K562 (cell line): ENCODE measurements around the gene CDH8. TPM values are rescaled to one million over a fixed set of nuclear protein-coding genes. Genes with fewer than 3 reads are reported as not detected.

Experiments used
- ATAC-seq: fragments of 200-7000 bp; cut with Tn5 transposase; 3 replicates; pipeline ENCODE4 v1.9.1; 2020; ENCODE audit warnings: moderate library complexity
- BruUV-seq: library from RNA; stranded (reverse); fragments of 400-500 nt; replicated peaks from 2 replicates; lab custom pipeline; 2021; lab: Mats Ljungman, UMichigan
- CTCF ChIA-PET: fragments of 300-600 bp; formaldehyde crosslinking; extraction: SDS; loops from one replicate; lab custom pipeline; 2021; ENCODE audit warnings: low intra/inter-chr PET ratio; lab: Yijun Ruan, JAX
- POLR2A ChIA-PET: fragments of 300-600, 350-650 bp; sonication (Branson Sonifier 250); formaldehyde crosslinking; extraction: SDS; loops from one replicate; lab custom pipeline; 2021; ENCODE audit warnings: antibody characterized with exemption, inconsistent platforms; lab: Yijun Ruan, JAX
- DNase-seq, 4 experiments: peaks; one replicate each; pipeline versions ENCODE4 v3.0.0 to v3.0.0-alpha.2; 2011 to 2018; ENCODE audit warnings: low spot score in 3 of 4, mixed read lengths in 3 of 4; ENCODE audit errors: extremely low read depth in 1 of 4
- FAIRE-seq: peaks from 2 replicates; lab custom pipeline; 2011; peaks lifted over from hg19 to GRCh38; lab: Jason Lieb, UNC
- H2AFZ ChIP-seq: 2 replicates; pipeline ENCODE4 v1.6.0; 2011; ENCODE audit warnings: low read depth, low read length, control low read depth, inconsistent platforms
- H3K27ac ChIP-seq: fragments of 200-600 bp; 3 replicates; pipeline ENCODE4 v1.8.0; 2011; ENCODE audit warnings: low read depth, mild to moderate bottlenecking, control low read depth, inconsistent platforms, low read length, moderate library complexity, mixed read lengths; ENCODE audit errors: extremely low read depth
- H3K27me3 ChIP-seq, 2 experiments: fragments of 300-600 bp in 1 of 2; 2 replicates in 1 of 2; 3 replicates in 1 of 2; pipeline versions ENCODE4 v1.6.0 to v1.8.0; 2011; ENCODE audit warnings: inconsistent platforms in 2 of 2, low read length in 2 of 2, mild to moderate bottlenecking in 1 of 2, mixed read lengths in 1 of 2, moderate library complexity in 1 of 2; ENCODE audit not compliant: control insufficient read depth in 2 of 2, insufficient read depth in 2 of 2
- H3K36me3 ChIP-seq: fragments of 300-600 bp; 3 replicates; pipeline ENCODE4 v1.8.0; 2011; ENCODE audit warnings: mild to moderate bottlenecking, low read length, inconsistent platforms; ENCODE audit not compliant: control insufficient read depth, insufficient read depth
- H3K4me1 ChIP-seq, 2 experiments: fragments of 200-600 bp in 1 of 2; replicated peaks in 1 of 2; 2 replicates in 1 of 2; 3 replicates in 1 of 2; pipeline versions ENCODE4 v1.5.1 to v1.8.0; 2011; ENCODE audit warnings: inconsistent platforms in 2 of 2, low read length in 2 of 2, mild to moderate bottlenecking in 1 of 2, mixed read lengths in 1 of 2, moderate library complexity in 1 of 2; ENCODE audit not compliant: control insufficient read depth in 2 of 2, insufficient read depth in 2 of 2
- H3K4me2 ChIP-seq: 2 replicates; pipeline ENCODE4 v1.6.1; 2011; ENCODE audit warnings: low read length, control low read depth, inconsistent platforms, mixed read lengths; ENCODE audit not compliant: insufficient read depth
- H3K4me3 ChIP-seq: fragments of 200-600 bp; sonication (generic), shearing (Covaris generic); 2 replicates; pipeline ENCODE4 v1.5.1; 2016; ENCODE audit warnings: control low read depth, inconsistent platforms
- H3K79me2 ChIP-seq: fragments of 200-600 bp; 3 replicates; pipeline ENCODE4 v1.8.0; 2011; ENCODE audit warnings: low read length, inconsistent platforms; ENCODE audit not compliant: control insufficient read depth, insufficient read depth
- H3K9ac ChIP-seq, 2 experiments: 2 replicates each; pipeline versions ENCODE4 v1.6.0 to v1.6.1; 2011; ENCODE audit warnings: low read depth in 2 of 2, low read length in 2 of 2, control low read depth in 1 of 2, inconsistent platforms in 1 of 2, mild to moderate bottlenecking in 1 of 2, mixed read lengths in 1 of 2; ENCODE audit not compliant: insufficient read depth in 1 of 2
- H3K9me1 ChIP-seq: one replicate; pipeline ENCODE4 v1.6.0; 2011; ENCODE audit warnings: inconsistent platforms, mild to moderate bottlenecking, low read length, moderate library complexity; ENCODE audit not compliant: control insufficient read depth, insufficient read depth
- H3K9me3 ChIP-seq: replicated peaks from 2 replicates; pipeline ENCODE4 v1.5.1; 2011; ENCODE audit warnings: low read depth, low read length, inconsistent platforms; ENCODE audit not compliant: control insufficient read depth, insufficient read depth
- H4K20me1 ChIP-seq: replicated peaks from 2 replicates; pipeline ENCODE4 v1.6.1; 2011; ENCODE audit warnings: low read length, inconsistent platforms, mixed read lengths; ENCODE audit not compliant: control insufficient read depth, insufficient read depth
- IRF2 ChIP-seq: sonication (generic); formaldehyde crosslinking; IDR thresholded peaks from 2 replicates; pipeline ENCODE4 v1.8.1; 2022; ENCODE audit warnings: mild to moderate bottlenecking, missing genetic modification reagents
- ZNF175 ChIP-seq: fragments of 200-800 bp; sonication (Bioruptor generic); IDR thresholded peaks from 2 replicates; pipeline ENCODE4 v1.6.1; 2016; ENCODE audit warnings: low read depth, mild to moderate bottlenecking, missing genetic modification characterization, missing compliant biosample characterization
- WGBS: fragments of 100-300 bp; shearing (Covaris generic); methylation state at CpG from one replicate; pipeline ENCODE4 v1.1.6; 2016; ENCODE audit warnings: low coverage, mixed read lengths; ENCODE audit not compliant: insufficient coverage; ENCODE audit errors: missing lambda C conversion rate; 5-methylcytosine and 5-hydroxymethylcytosine counted together
- in situ Hi-C: fragments of 300-500 bp; cut with MboI; formaldehyde crosslinking; loops from 4 replicates; pipeline ENCODE4 v1.15.0; 2018; ENCODE audit warnings: inconsistent platforms, mixed read lengths
- intact Hi-C: fragments of 100-400 bp; cut with micrococcal nuclease; formaldehyde crosslinking; loops from 2 replicates; pipeline ENCODE4 v1.14.2; 2022
- polyA plus RNA-seq, 8 experiments: library from polyadenylated mRNA; depleted of rRNA in 4 of 8; stranded (reverse) in 5 of 8; unstranded in 3 of 8; fragments of >200 nt; fragmentation: Nextera tagmentation in 2 of 8; fragmentation: Illumina TruSeq in 1 of 8; extraction: Ambion mirVana in 2 of 8; extraction: Trizol in 1 of 8; gene quantifications; 2 replicates each; pipeline versions ENCODE4 v1.2.1 to v1.2.3, GENCODE V29; 2011 to 2014; ENCODE audit warnings: inconsistent platforms in 1 of 8, missing spikeins in 1 of 8
- total RNA-seq, 7 experiments: library from RNA; depleted of rRNA in 6 of 7; stranded (reverse); fragments of >200 nt in 6 of 7; fragmentation: Illumina TruSeq in 2 of 7; extraction: Trizol in 2 of 7; gene quantifications; 2 replicates each; pipeline versions ENCODE4 v1.2.1 to v1.2.3, GENCODE V29; 2011 to 2021; ENCODE audit warnings: low replicate concordance in 1 of 7
- TF ChIP-seq, protein P1 (sequence below): fragments of 250-450 bp; sonication (Bioruptor Pico); IDR thresholded peaks from 2 replicates; pipeline ENCODE4 v1.8.0; 2022; ENCODE audit warnings: inconsistent platforms, mild to moderate bottlenecking, moderate library complexity, borderline replicate concordance
- TF ChIP-seq, protein P2 (sequence below), 3 experiments: fragments of 200-800 bp in 1 of 3; fragments of 250-450 bp in 1 of 3; fragments of 450-650 bp in 1 of 3; sonication (Bioruptor Pico) in 1 of 3; sonication (Bioruptor generic) in 1 of 3; formaldehyde crosslinking in 1 of 3; IDR thresholded peaks; 2 replicates each; pipeline versions ENCODE4 v1.6.1 to v1.8.0; 2016 to 2022; ENCODE audit warnings: mild to moderate bottlenecking in 2 of 3, missing genetic modification characterization in 2 of 3, missing compliant biosample characterization in 1 of 3, moderate library complexity in 1 of 3
- TF ChIP-seq, protein P3 (sequence below): fragments of 450-650 bp; IDR thresholded peaks from 2 replicates; pipeline ENCODE4 v1.6.1; 2016; ENCODE audit warnings: mild to moderate bottlenecking, moderate library complexity

Gene CDH8
- total and polyA plus RNA-seq, 9 of the 15 experiments (the other 6 are each of a cell fraction or from before 2014, with no cell fraction given): 0.22 to 1.4 (median 0.42) TPM; not detected in 4

DNA sequence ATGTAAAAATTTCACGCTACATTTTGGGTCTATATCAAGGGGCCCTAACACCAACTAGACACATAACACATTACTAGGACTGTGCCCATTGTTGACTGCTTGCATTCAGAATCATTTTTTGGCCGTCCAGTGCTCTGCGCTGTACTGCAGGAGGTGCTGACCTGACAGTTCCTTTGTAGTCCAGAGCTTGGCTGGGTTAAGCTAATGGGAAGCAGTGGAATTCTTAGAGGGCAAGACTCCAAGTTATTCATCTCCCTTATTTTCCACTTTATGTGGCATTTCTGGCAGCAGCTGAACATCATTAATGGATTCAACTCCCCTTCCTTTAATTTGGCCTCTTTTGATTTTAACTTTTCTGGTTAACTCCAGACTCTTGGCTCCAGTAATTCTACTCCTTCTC, 351.7 kb downstream of the CDH8 start:
- no peaks in the 10 kb centered on the region for H3K36me3 ChIP-seq
- TF ChIP-seq, protein P1, sequence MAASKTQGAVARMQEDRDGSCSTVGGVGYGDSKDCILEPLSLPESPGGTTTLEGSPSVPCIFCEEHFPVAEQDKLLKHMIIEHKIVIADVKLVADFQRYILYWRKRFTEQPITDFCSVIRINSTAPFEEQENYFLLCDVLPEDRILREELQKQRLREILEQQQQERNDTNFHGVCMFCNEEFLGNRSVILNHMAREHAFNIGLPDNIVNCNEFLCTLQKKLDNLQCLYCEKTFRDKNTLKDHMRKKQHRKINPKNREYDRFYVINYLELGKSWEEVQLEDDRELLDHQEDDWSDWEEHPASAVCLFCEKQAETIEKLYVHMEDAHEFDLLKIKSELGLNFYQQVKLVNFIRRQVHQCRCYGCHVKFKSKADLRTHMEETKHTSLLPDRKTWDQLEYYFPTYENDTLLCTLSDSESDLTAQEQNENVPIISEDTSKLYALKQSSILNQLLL (CRISPR knock-in tag): no peak
- TF ChIP-seq, protein P2, sequence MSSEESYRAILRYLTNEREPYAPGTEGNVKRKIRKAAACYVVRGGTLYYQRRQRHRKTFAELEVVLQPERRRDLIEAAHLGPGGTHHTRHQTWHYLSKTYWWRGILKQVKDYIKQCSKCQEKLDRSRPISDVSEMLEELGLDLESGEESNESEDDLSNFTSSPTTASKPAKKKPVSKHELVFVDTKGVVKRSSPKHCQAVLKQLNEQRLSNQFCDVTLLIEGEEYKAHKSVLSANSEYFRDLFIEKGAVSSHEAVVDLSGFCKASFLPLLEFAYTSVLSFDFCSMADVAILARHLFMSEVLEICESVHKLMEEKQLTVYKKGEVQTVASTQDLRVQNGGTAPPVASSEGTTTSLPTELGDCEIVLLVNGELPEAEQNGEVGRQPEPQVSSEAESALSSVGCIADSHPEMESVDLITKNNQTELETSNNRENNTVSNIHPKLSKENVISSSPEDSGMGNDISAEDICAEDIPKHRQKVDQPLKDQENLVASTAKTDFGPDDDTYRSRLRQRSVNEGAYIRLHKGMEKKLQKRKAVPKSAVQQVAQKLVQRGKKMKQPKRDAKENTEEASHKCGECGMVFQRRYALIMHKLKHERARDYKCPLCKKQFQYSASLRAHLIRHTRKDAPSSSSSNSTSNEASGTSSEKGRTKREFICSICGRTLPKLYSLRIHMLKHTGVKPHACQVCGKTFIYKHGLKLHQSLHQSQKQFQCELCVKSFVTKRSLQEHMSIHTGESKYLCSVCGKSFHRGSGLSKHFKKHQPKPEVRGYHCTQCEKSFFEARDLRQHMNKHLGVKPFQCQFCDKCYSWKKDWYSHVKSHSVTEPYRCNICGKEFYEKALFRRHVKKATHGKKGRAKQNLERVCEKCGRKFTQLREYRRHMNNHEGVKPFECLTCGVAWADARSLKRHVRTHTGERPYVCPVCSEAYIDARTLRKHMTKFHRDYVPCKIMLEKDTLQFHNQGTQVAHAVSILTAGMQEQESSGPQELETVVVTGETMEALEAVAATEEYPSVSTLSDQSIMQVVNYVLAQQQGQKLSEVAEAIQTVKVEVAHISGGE (CRISPR knock-in tag; IDR thresholded peaks at IDR 0.05): no peak
- TF ChIP-seq IRF2 (CRISPR knock-in tag) (no peak), ZNF175 (CRISPR knock-in tag) (no peak)
- TF ChIP-seq, protein P3, sequence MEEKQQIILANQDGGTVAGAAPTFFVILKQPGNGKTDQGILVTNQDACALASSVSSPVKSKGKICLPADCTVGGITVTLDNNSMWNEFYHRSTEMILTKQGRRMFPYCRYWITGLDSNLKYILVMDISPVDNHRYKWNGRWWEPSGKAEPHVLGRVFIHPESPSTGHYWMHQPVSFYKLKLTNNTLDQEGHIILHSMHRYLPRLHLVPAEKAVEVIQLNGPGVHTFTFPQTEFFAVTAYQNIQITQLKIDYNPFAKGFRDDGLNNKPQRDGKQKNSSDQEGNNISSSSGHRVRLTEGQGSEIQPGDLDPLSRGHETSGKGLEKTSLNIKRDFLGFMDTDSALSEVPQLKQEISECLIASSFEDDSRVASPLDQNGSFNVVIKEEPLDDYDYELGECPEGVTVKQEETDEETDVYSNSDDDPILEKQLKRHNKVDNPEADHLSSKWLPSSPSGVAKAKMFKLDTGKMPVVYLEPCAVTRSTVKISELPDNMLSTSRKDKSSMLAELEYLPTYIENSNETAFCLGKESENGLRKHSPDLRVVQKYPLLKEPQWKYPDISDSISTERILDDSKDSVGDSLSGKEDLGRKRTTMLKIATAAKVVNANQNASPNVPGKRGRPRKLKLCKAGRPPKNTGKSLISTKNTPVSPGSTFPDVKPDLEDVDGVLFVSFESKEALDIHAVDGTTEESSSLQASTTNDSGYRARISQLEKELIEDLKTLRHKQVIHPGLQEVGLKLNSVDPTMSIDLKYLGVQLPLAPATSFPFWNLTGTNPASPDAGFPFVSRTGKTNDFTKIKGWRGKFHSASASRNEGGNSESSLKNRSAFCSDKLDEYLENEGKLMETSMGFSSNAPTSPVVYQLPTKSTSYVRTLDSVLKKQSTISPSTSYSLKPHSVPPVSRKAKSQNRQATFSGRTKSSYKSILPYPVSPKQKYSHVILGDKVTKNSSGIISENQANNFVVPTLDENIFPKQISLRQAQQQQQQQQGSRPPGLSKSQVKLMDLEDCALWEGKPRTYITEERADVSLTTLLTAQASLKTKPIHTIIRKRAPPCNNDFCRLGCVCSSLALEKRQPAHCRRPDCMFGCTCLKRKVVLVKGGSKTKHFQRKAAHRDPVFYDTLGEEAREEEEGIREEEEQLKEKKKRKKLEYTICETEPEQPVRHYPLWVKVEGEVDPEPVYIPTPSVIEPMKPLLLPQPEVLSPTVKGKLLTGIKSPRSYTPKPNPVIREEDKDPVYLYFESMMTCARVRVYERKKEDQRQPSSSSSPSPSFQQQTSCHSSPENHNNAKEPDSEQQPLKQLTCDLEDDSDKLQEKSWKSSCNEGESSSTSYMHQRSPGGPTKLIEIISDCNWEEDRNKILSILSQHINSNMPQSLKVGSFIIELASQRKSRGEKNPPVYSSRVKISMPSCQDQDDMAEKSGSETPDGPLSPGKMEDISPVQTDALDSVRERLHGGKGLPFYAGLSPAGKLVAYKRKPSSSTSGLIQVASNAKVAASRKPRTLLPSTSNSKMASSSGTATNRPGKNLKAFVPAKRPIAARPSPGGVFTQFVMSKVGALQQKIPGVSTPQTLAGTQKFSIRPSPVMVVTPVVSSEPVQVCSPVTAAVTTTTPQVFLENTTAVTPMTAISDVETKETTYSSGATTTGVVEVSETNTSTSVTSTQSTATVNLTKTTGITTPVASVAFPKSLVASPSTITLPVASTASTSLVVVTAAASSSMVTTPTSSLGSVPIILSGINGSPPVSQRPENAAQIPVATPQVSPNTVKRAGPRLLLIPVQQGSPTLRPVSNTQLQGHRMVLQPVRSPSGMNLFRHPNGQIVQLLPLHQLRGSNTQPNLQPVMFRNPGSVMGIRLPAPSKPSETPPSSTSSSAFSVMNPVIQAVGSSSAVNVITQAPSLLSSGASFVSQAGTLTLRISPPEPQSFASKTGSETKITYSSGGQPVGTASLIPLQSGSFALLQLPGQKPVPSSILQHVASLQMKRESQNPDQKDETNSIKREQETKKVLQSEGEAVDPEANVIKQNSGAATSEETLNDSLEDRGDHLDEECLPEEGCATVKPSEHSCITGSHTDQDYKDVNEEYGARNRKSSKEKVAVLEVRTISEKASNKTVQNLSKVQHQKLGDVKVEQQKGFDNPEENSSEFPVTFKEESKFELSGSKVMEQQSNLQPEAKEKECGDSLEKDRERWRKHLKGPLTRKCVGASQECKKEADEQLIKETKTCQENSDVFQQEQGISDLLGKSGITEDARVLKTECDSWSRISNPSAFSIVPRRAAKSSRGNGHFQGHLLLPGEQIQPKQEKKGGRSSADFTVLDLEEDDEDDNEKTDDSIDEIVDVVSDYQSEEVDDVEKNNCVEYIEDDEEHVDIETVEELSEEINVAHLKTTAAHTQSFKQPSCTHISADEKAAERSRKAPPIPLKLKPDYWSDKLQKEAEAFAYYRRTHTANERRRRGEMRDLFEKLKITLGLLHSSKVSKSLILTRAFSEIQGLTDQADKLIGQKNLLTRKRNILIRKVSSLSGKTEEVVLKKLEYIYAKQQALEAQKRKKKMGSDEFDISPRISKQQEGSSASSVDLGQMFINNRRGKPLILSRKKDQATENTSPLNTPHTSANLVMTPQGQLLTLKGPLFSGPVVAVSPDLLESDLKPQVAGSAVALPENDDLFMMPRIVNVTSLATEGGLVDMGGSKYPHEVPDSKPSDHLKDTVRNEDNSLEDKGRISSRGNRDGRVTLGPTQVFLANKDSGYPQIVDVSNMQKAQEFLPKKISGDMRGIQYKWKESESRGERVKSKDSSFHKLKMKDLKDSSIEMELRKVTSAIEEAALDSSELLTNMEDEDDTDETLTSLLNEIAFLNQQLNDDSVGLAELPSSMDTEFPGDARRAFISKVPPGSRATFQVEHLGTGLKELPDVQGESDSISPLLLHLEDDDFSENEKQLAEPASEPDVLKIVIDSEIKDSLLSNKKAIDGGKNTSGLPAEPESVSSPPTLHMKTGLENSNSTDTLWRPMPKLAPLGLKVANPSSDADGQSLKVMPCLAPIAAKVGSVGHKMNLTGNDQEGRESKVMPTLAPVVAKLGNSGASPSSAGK: no peak

More for the DNA sequence above, 351.7 kb downstream of the CDH8 start:
- H3K79me2 ChIP-seq: no peaks in the 10 kb centered on the region
- no TSS peak for BruUV-seq
- ATAC-seq (no peak), DNase-seq (no peak), FAIRE-seq (no peak)
- H3K9me1 ChIP-seq: no peaks in the 10 kb centered on the region
- ChIA-PET POLR2A (no interaction called here), CTCF (no interaction called here)
- no peaks in the 10 kb centered on the region; the same call in 1 of the 2 replicates for H3K9me3 ChIP-seq
- H3K27ac ChIP-seq: no peak overlapping the region
- H2AFZ ChIP-seq: no peak overlapping the region
- H3K4me3 ChIP-seq: no peak overlapping the region
- H3K9ac ChIP-seq: no peak overlapping the region
- no peak overlapping the region for H3K4me2 ChIP-seq
- no peaks in the 10 kb centered on the region for H3K27me3 ChIP-seq
- in situ Hi-C loops: no loop called here
- WGBS: 0% methylated on average over 3 of the region's 3 CpGs
- intact Hi-C loops: no loop called here
- no peaks in the 10 kb centered on the region for H3K4me1 ChIP-seq
- no peaks in the 10 kb centered on the region for H4K20me1 ChIP-seq
